ENCODE results near the gene MATK.

MATK gene

GRCh38 chr19:3814648-3815047 is 28.5 kb upstream of the MATK start:
- no peak for DNase-seq

- no peak for DNase-seq
These were observed 27.6 kb upstream of the MATK start for GRCh38 chr19:3813473-3814392.

GRCh38 chr19:3810708-3811355 is 24.7 kb upstream of the MATK start:
- DNase-seq, result no peak

- DNase-seq, result no peak
These were observed 23.9 kb upstream of the MATK start for GRCh38 chr19:3809881-3810707.

GRCh38 chr19:3808420-3809143 is 22.4 kb upstream of the MATK start:
- no peak for DNase-seq

- DNase-seq, result no peak
These were observed 21.6 kb upstream of the MATK start for GRCh38 chr19:3807574-3808354.

GRCh38 chr19:3807131-3807480 is 20.9 kb upstream of the MATK start:
- no peak for DNase-seq

GRCh38 chr19:3805859-3806258 is 19.7 kb upstream of the MATK start:
- DNase-seq, result no peak

GRCh38 chr19:3804429-3804828 is 18.2 kb upstream of the MATK start:
- DNase-seq, result no peak

- no peak for DNase-seq
These were observed 17.8 kb upstream of the MATK start for GRCh38 chr19:3803986-3804385.

GRCh38 chr19:3803114-3803888 is 17.1 kb upstream of the MATK start:
- DNase-seq, result no peak

GRCh38 chr19:3801412-3802096 is 15.4 kb upstream of the MATK start:
- peak in 1 of 2 experiments; percentile 9 for DNase-seq

GRCh38 chr19:3800996-3801395 is 14.8 kb upstream of the MATK start:
- no peak for DNase-seq

GRCh38 chr19:3798137-3798536 is 12.0 kb upstream of the MATK start:
- no peak for DNase-seq

GRCh38 chr19:3796358-3796757 is 10.2 kb upstream of the MATK start:
- DNase-seq, result no peak

- DNase-seq, result no peak
These were observed 7.6 kb upstream of the MATK start for GRCh38 chr19:3793799-3794198.

GRCh38 chr19:3792114-3792513 is 5.9 kb upstream of the MATK start:
- no peak for DNase-seq

- no peak for DNase-seq
These were observed 4.8 kb upstream of the MATK start for GRCh38 chr19:3790941-3791340.

- no peak for DNase-seq
These were observed 4.1 kb upstream of the MATK start for GRCh38 chr19:3790209-3790734.
